Measurements from ENCODE around the gene CEP112. TPM values are rescaled to one million over a fixed set of nuclear protein-coding genes. Genes with fewer than 3 reads are reported as not detected.

Gene CEP112
- total RNA-seq, 1 donor from 2014 or later: 20.1 TPM

- H3K36me3 ChIP-seq: no peaks in the 10 kb centered on the region
- no peaks in the 10 kb centered on the region for H3K4me1 ChIP-seq
- peaks cover 9% of the 10 kb centered on the region for H3K9me3 ChIP-seq
- no peak overlapping the region for H3K27ac ChIP-seq
- TF ChIP-seq POLR2AphosphoS5 (IDR thresholded peaks at IDR 0.05; ENCODE audit: insufficient read depth in 1 of 2, low read depth in 1 of 2) (no peak), CTCF (IDR thresholded peaks at IDR 0.05) (no peak), POLR2A (IDR thresholded peaks at IDR 0.05) (no peak)
- intact Hi-C loops (cut with DNase I): no loop called here
- H3K27me3 ChIP-seq: no peaks in the 10 kb centered on the region
- H3K4me3 ChIP-seq: no peak overlapping the region
- DNase-seq (ENCODE audit: extremely low spot score in 2 of 2): no peak
Measured at GRCh38 chr17:65984299-65984698, 207.6 kb downstream of the CEP112 start.

- Histone ChIP-seq H3K27me3 (no peaks in the 10 kb centered on the region), H3K4me3 (no peak overlapping the region), H3K9me3 (no peaks in the 10 kb centered on the region), H3K27ac (no peak overlapping the region), H3K4me1 (no peaks in the 10 kb centered on the region), H3K36me3 (no peaks in the 10 kb centered on the region)
- no peak for DNase-seq (ENCODE audit: extremely low spot score in 2 of 2)
- intact Hi-C loops (cut with DNase I): no loop called here
- TF ChIP-seq POLR2AphosphoS5 (IDR thresholded peaks at IDR 0.05; ENCODE audit: insufficient read depth in 1 of 2, low read depth in 1 of 2): no peak
- TF ChIP-seq CTCF (IDR thresholded peaks at IDR 0.05): no peak
- no peak for TF ChIP-seq POLR2A (IDR thresholded peaks at IDR 0.05)
Measured at GRCh38 chr17:65978871-65979270, 213.1 kb downstream of the CEP112 start.

GRCh38 chr17:65977041-65977440 is 214.9 kb downstream of the CEP112 start:
- no peak for DNase-seq (ENCODE audit: extremely low spot score in 2 of 2)
- Histone ChIP-seq H3K27me3 (no peaks in the 10 kb centered on the region), H3K27ac (no peak overlapping the region), H3K9me3 (no peaks in the 10 kb centered on the region), H3K4me1 (no peaks in the 10 kb centered on the region), H3K36me3 (no peaks in the 10 kb centered on the region), H3K4me3 (no peak overlapping the region)
- TF ChIP-seq POLR2A (IDR thresholded peaks at IDR 0.05) (no peak), CTCF (IDR thresholded peaks at IDR 0.05) (no peak), POLR2AphosphoS5 (IDR thresholded peaks at IDR 0.05; ENCODE audit: insufficient read depth in 1 of 2, low read depth in 1 of 2) (no peak)
- intact Hi-C loops (cut with DNase I): no loop called here

- H3K36me3 ChIP-seq: no peaks in the 10 kb centered on the region
- TF ChIP-seq POLR2A (IDR thresholded peaks at IDR 0.05) (no peak), CTCF (IDR thresholded peaks at IDR 0.05) (no peak), POLR2AphosphoS5 (IDR thresholded peaks at IDR 0.05; ENCODE audit: insufficient read depth in 1 of 2, low read depth in 1 of 2) (no peak)
- H3K4me1 ChIP-seq: no peaks in the 10 kb centered on the region
- intact Hi-C loops (cut with DNase I): no loop called here
- H3K9me3 ChIP-seq: no peaks in the 10 kb centered on the region
- no peaks in the 10 kb centered on the region for H3K27me3 ChIP-seq
- no peak overlapping the region for H3K27ac ChIP-seq
- no peak for DNase-seq (ENCODE audit: extremely low spot score in 2 of 2)
- H3K4me3 ChIP-seq: no peak overlapping the region
Measured at GRCh38 chr17:65975878-65976277, 216.1 kb downstream of the CEP112 start.

GRCh38 chr17:65973237-65973636 is 218.7 kb downstream of the CEP112 start:
- no peaks in the 10 kb centered on the region for H3K4me1 ChIP-seq
- no peak for DNase-seq (ENCODE audit: extremely low spot score in 2 of 2)

More at GRCh38 chr17:65973237-65973636, 218.7 kb downstream of the CEP112 start:
- intact Hi-C loops (cut with DNase I): no loop called here
- H3K27ac ChIP-seq: no peak overlapping the region
- no peak for TF ChIP-seq POLR2AphosphoS5 (IDR thresholded peaks at IDR 0.05; ENCODE audit: insufficient read depth in 1 of 2, low read depth in 1 of 2)
- no peak for TF ChIP-seq POLR2A (IDR thresholded peaks at IDR 0.05)
- no peak for TF ChIP-seq CTCF (IDR thresholded peaks at IDR 0.05)
- H3K36me3 ChIP-seq: no peaks in the 10 kb centered on the region
- no peak overlapping the region for H3K4me3 ChIP-seq
- no peaks in the 10 kb centered on the region for H3K9me3 ChIP-seq
- no peaks in the 10 kb centered on the region for H3K27me3 ChIP-seq

Data from vagina (tissue), 2 donors.